Measurements from ENCODE around the gene ABHD6.
"Not testable (repeated sequence)": the region's sequence is repeated elsewhere in the genome, so short reads cannot be mapped to it uniquely, and the experiment has no call there.

ABHD6 gene

GRCh38 chr3:58236527-58237237, 910 bp upstream of the ABHD6 start:
- Histone ChIP-seq H3K9ac (ENCODE audit: low read length) (peak overlapping the region; percentile 71), H3K4me1 (ENCODE audit: control insufficient read depth, insufficient read depth, low read length) (peaks cover 2% of the 10 kb centered on the region), H3K36me3 (ENCODE audit: control insufficient read depth, insufficient read depth, low read length) (no peaks in the 10 kb centered on the region), H3K27me3 (ENCODE audit: control insufficient read depth, insufficient read depth, low read length) (peaks cover 3% of the 10 kb centered on the region), H3K4me3 (ENCODE audit: low read length) (peak overlapping the region; percentile 94), H3K27ac (ENCODE audit: low read depth, low read length) (peak overlapping the region; percentile 82)

GRCh38 chr3:58237941-58238681, 519 bp downstream of the ABHD6 start:
- H3K27ac ChIP-seq (ENCODE audit: low read depth, low read length) = peak overlapping the region; percentile 77
- H3K36me3 ChIP-seq (ENCODE audit: control insufficient read depth, insufficient read depth, low read length) = no peaks in the 10 kb centered on the region
- H3K4me3 ChIP-seq (ENCODE audit: low read length) = peak overlapping the region; percentile 94
- H3K27me3 ChIP-seq (ENCODE audit: control insufficient read depth, insufficient read depth, low read length) = peaks cover 3% of the 10 kb centered on the region
- H3K9ac ChIP-seq (ENCODE audit: low read length) = peak overlapping the region; percentile 57
- peaks cover 2% of the 10 kb centered on the region for H3K4me1 ChIP-seq (ENCODE audit: control insufficient read depth, insufficient read depth, low read length)

GRCh38 chr3:58238830-58239229, 1.2 kb downstream of the ABHD6 start:
- H3K36me3 ChIP-seq (ENCODE audit: control insufficient read depth, insufficient read depth, low read length) = no peaks in the 10 kb centered on the region
- no peak overlapping the region for H3K9ac ChIP-seq (ENCODE audit: low read length)
- no peak overlapping the region for H3K27ac ChIP-seq (ENCODE audit: low read depth, low read length)
- H3K27me3 ChIP-seq (ENCODE audit: control insufficient read depth, insufficient read depth, low read length) = peaks cover 3% of the 10 kb centered on the region
- H3K4me1 ChIP-seq (ENCODE audit: control insufficient read depth, insufficient read depth, low read length) = peaks cover 2% of the 10 kb centered on the region
- H3K4me3 ChIP-seq (ENCODE audit: low read length) = peak overlapping the region; percentile 94

- H3K4me1 ChIP-seq (ENCODE audit: control insufficient read depth, insufficient read depth, low read length) = peaks cover 2% of the 10 kb centered on the region
- no peak overlapping the region for H3K9ac ChIP-seq (ENCODE audit: low read length)
- peaks cover 2% of the 10 kb centered on the region for H3K27me3 ChIP-seq (ENCODE audit: control insufficient read depth, insufficient read depth, low read length)
- no peak overlapping the region for H3K4me3 ChIP-seq (ENCODE audit: low read length)
- H3K27ac ChIP-seq (ENCODE audit: low read depth, low read length) = no peak overlapping the region
- H3K36me3 ChIP-seq (ENCODE audit: control insufficient read depth, insufficient read depth, low read length) = no peaks in the 10 kb centered on the region
Measured at GRCh38 chr3:58241306-58242044, 3.9 kb downstream of the ABHD6 start.

- no peak overlapping the region for H3K4me3 ChIP-seq (ENCODE audit: low read length)
- no peaks in the 10 kb centered on the region for H3K4me1 ChIP-seq (ENCODE audit: control insufficient read depth, insufficient read depth, low read length)
- H3K9ac ChIP-seq (ENCODE audit: low read length) = no peak overlapping the region
- H3K27ac ChIP-seq (ENCODE audit: low read depth, low read length) = no peak overlapping the region
- H3K27me3 ChIP-seq (ENCODE audit: control insufficient read depth, insufficient read depth, low read length) = no peaks in the 10 kb centered on the region
- no peaks in the 10 kb centered on the region for H3K36me3 ChIP-seq (ENCODE audit: control insufficient read depth, insufficient read depth, low read length)
Measured at GRCh38 chr3:58242340-58242739, 4.7 kb downstream of the ABHD6 start.

- H3K4me1 ChIP-seq (ENCODE audit: control insufficient read depth, insufficient read depth, low read length); H3K4me3 ChIP-seq (ENCODE audit: low read length); H3K27me3 ChIP-seq (ENCODE audit: control insufficient read depth, insufficient read depth, low read length); H3K9ac ChIP-seq (ENCODE audit: low read length); H3K36me3 ChIP-seq (ENCODE audit: control insufficient read depth, insufficient read depth, low read length); H3K27ac ChIP-seq (ENCODE audit: low read depth, low read length): not testable (repeated sequence)
Measured at GRCh38 chr3:58242860-58243259, 5.3 kb downstream of the ABHD6 start.

- no peak overlapping the region for H3K27ac ChIP-seq (ENCODE audit: low read depth, low read length)
- H3K9ac ChIP-seq (ENCODE audit: low read length) = no peak overlapping the region
- H3K4me1 ChIP-seq (ENCODE audit: control insufficient read depth, insufficient read depth, low read length) = no peaks in the 10 kb centered on the region
- H3K36me3 ChIP-seq (ENCODE audit: control insufficient read depth, insufficient read depth, low read length) = no peaks in the 10 kb centered on the region
- no peaks in the 10 kb centered on the region for H3K27me3 ChIP-seq (ENCODE audit: control insufficient read depth, insufficient read depth, low read length)
- H3K4me3 ChIP-seq (ENCODE audit: low read length) = no peak overlapping the region
Measured at GRCh38 chr3:58243976-58244585, 6.5 kb downstream of the ABHD6 start.

- no peak overlapping the region for H3K4me3 ChIP-seq (ENCODE audit: low read length)
- H3K9ac ChIP-seq (ENCODE audit: low read length) = no peak overlapping the region
- H3K27ac ChIP-seq (ENCODE audit: low read depth, low read length) = peak overlapping the region; percentile 32
- peaks cover 3% of the 10 kb centered on the region for H3K4me1 ChIP-seq (ENCODE audit: control insufficient read depth, insufficient read depth, low read length)
- H3K36me3 ChIP-seq (ENCODE audit: control insufficient read depth, insufficient read depth, low read length) = no peaks in the 10 kb centered on the region
- no peaks in the 10 kb centered on the region for H3K27me3 ChIP-seq (ENCODE audit: control insufficient read depth, insufficient read depth, low read length)
Measured at GRCh38 chr3:58246148-58247047, 8.8 kb downstream of the ABHD6 start.

- Histone ChIP-seq H3K27me3 (ENCODE audit: control insufficient read depth, insufficient read depth, low read length) (no peaks in the 10 kb centered on the region), H3K36me3 (ENCODE audit: control insufficient read depth, insufficient read depth, low read length) (no peaks in the 10 kb centered on the region), H3K27ac (ENCODE audit: low read depth, low read length) (no peak overlapping the region), H3K4me3 (ENCODE audit: low read length) (no peak overlapping the region), H3K4me1 (ENCODE audit: control insufficient read depth, insufficient read depth, low read length) (peaks cover 17% of the 10 kb centered on the region), H3K9ac (ENCODE audit: low read length) (no peak overlapping the region)
Measured at GRCh38 chr3:58249358-58250092, 11.9 kb downstream of the ABHD6 start.

GRCh38 chr3:58250093-58250707, 12.6 kb downstream of the ABHD6 start:
- H3K27me3 ChIP-seq (ENCODE audit: control insufficient read depth, insufficient read depth, low read length) = no peaks in the 10 kb centered on the region
- H3K36me3 ChIP-seq (ENCODE audit: control insufficient read depth, insufficient read depth, low read length) = no peaks in the 10 kb centered on the region
- H3K27ac ChIP-seq (ENCODE audit: low read depth, low read length) = no peak overlapping the region
- no peak overlapping the region for H3K4me3 ChIP-seq (ENCODE audit: low read length)
- no peak overlapping the region for H3K9ac ChIP-seq (ENCODE audit: low read length)
- peaks cover 17% of the 10 kb centered on the region for H3K4me1 ChIP-seq (ENCODE audit: control insufficient read depth, insufficient read depth, low read length)

GRCh38 chr3:58251631-58252035, 14.0 kb downstream of the ABHD6 start:
- Histone ChIP-seq H3K4me1 (ENCODE audit: control insufficient read depth, insufficient read depth, low read length) (peaks cover 17% of the 10 kb centered on the region), H3K4me3 (ENCODE audit: low read length) (peak overlapping the region; percentile 1), H3K9ac (ENCODE audit: low read length) (no peak overlapping the region), H3K27me3 (ENCODE audit: control insufficient read depth, insufficient read depth, low read length) (no peaks in the 10 kb centered on the region), H3K36me3 (ENCODE audit: control insufficient read depth, insufficient read depth, low read length) (no peaks in the 10 kb centered on the region), H3K27ac (ENCODE audit: low read depth, low read length) (peak overlapping the region; percentile 67)

Measured in rectal smooth muscle tissue (tissue), 1 donor.